ENCODE results near the gene EMD. TPM values are rescaled to one million over a fixed set of nuclear protein-coding genes. Genes with fewer than 3 reads are reported as not detected.

Gene EMD
- polyA plus RNA-seq, 1 donor (not counting 4 experiments of a cell fraction or from before 2014, with no cell fraction given): 36.9 TPM

- DNase-seq (ENCODE audit: low read depth, low spot score): no peak
- Histone ChIP-seq H2AFZ (ENCODE audit: control insufficient read depth, low read length) (no peak overlapping the region), H3K79me2 (ENCODE audit: control insufficient read depth, insufficient read depth, low read length) (peaks cover 14% of the 10 kb centered on the region), H4K20me1 (ENCODE audit: control insufficient read depth, extremely low read depth, insufficient read depth, low read length) (no peaks in the 10 kb centered on the region), H3K9me1 (ENCODE audit: control insufficient read depth, extremely low read depth, insufficient read depth, low read length) (no peaks in the 10 kb centered on the region), H3K27me3 (ENCODE audit: control insufficient read depth, extremely low read depth, insufficient read depth, low read length) (no peaks in the 10 kb centered on the region), H3K4me1 (ENCODE audit: control insufficient read depth, extremely low read depth, insufficient read depth, low read length) (peaks cover 6% of the 10 kb centered on the region), H3K27ac (ENCODE audit: control insufficient read depth, insufficient read depth, low read length) (no peak overlapping the region), H3K4me2 (ENCODE audit: control insufficient read depth, extremely low read depth, insufficient read depth, low read depth, low read length) (no peak overlapping the region), H3K9me3 (ENCODE audit: control insufficient read depth, low read depth, low read length) (no peaks in the 10 kb centered on the region), H3K36me3 (ENCODE audit: control insufficient read depth in 2 of 2, extremely low read depth in 1 of 2, insufficient read depth in 2 of 2, low read length in 2 of 2) (peaks cover 4 to 5% of the 10 kb centered on the region in 2 experiments), H3K9ac (ENCODE audit: control insufficient read depth, extremely low read depth, insufficient read depth, low read length) (no peak overlapping the region), H3K4me3 (ENCODE audit: control insufficient read depth in 2 of 3, extremely low read depth in 1 of 3, insufficient read depth in 2 of 3, low read depth in 1 of 3, low read length in 3 of 3) (no peak overlapping the region)
- dilution Hi-C loops (cut with MboI; ENCODE audit: extremely low pct_ligation_motif_present, low sequenced_read_pairs): no loop called here
- no peak for TF ChIP-seq EZH2 (IDR thresholded peaks at IDR 0.05; ENCODE audit: low read length)
- FAIRE-seq: no peak
Measured at GRCh38 chrX:154430916-154431315, 51.8 kb downstream of the EMD start.

Small RNA genes within 50 kb of the gene (small RNA-seq; reads per million reads assigned to genes)
- gene SNORA70 (ENCODE audit: insufficient read length in 3 of 3, low read depth in 3 of 3, low replicate concordance in 1 of 3): 0 reads per million in 3 experiments

Other genes with a start within 250 kb of the EMD start
- gene OPN1LW, start 235.1 kb upstream of the EMD start, polyA plus RNA-seq: not detected in 3 replicates
- not detected in 3 replicates for gene OPN1MW, start 196.7 kb upstream of the EMD start, polyA plus RNA-seq
- gene OPN1MW2, start 159.5 kb upstream of the EMD start, polyA plus RNA-seq: not detected in 3 replicates
- not detected in 3 replicates for gene OPN1MW3, start 121.7 kb upstream of the EMD start, polyA plus RNA-seq
- gene TEX28, start 84.2 kb upstream of the EMD start, polyA plus RNA-seq: not detected in 3 replicates
- gene TKTL1, start 83.5 kb upstream of the EMD start, polyA plus RNA-seq: not detected in 3 replicates
- 245 to 536 TPM (median 343 TPM) in 3 replicates for gene FLNA, start 4.7 kb upstream of the EMD start, polyA plus RNA-seq
- 2,926 to 3,552 TPM (median 3,414 TPM) in 3 replicates for gene RPL10, start 19.1 kb downstream of the EMD start, polyA plus RNA-seq
- 16.7 to 37.6 TPM (median 17.1 TPM) in 3 replicates for gene DNASE1L1, start 30.0 kb downstream of the EMD start, polyA plus RNA-seq
- 16.3 to 20.6 TPM (median 19.9 TPM) in 3 replicates for gene TAFAZZIN, start 32.2 kb downstream of the EMD start, polyA plus RNA-seq
- 42.4 to 85.5 TPM (median 74.1 TPM) in 3 replicates for gene ATP6AP1, start 49.4 kb downstream of the EMD start, polyA plus RNA-seq
- gene GDI1, start 57.9 kb downstream of the EMD start, polyA plus RNA-seq: 61.8 to 96.4 TPM (median 75.3 TPM) in 3 replicates
- gene FAM50A, start 64.8 kb downstream of the EMD start, polyA plus RNA-seq: 34.0 to 40.0 TPM (median 35.7 TPM) in 3 replicates
- 7.6 to 14.2 TPM (median 13.0 TPM) in 3 replicates for gene PLXNA3, start 79.0 kb downstream of the EMD start, polyA plus RNA-seq
- gene LAGE3, start 100.0 kb downstream of the EMD start, polyA plus RNA-seq: 6.3 to 11.4 TPM (median 9.3 TPM) in 3 replicates
- 15.2 to 26.7 TPM (median 20.4 TPM) in 3 replicates for gene UBL4A, start 107.3 kb downstream of the EMD start, polyA plus RNA-seq
- gene SLC10A3, start 111.3 kb downstream of the EMD start, polyA plus RNA-seq: 8.1 to 15.9 TPM (median 15.0 TPM) in 3 replicates
- gene FAM3A, start 136.9 kb downstream of the EMD start, polyA plus RNA-seq: 15.8 to 25.3 TPM (median 21.4 TPM) in 3 replicates
- 26.8 to 71.9 TPM (median 41.6 TPM) in 3 replicates for gene G6PD, start 167.6 kb downstream of the EMD start, polyA plus RNA-seq
- gene IKBKG, start 168.3 kb downstream of the EMD start, polyA plus RNA-seq: 15.1 to 19.9 TPM (median 16.5 TPM) in 3 replicates
- not detected in 3 replicates for gene CTAG1A, start 205.8 kb downstream of the EMD start, polyA plus RNA-seq
- gene CTAG1B, start 240.0 kb downstream of the EMD start, polyA plus RNA-seq: not detected in 3 replicates

All from keratinocyte (primary cell).